H1 (cell line): ENCODE measurements around the gene ARHGEF40. TPM values are rescaled to one million over a fixed set of nuclear protein-coding genes. Genes with fewer than 3 reads are reported as not detected.
A peak's percentile ranks its signal among the peaks of the same experiment; 100 is the strongest.

Source experiments
- CTCF ChIA-PET: fragments of 300-600 bp; sonication (Branson Sonifier 250); formaldehyde crosslinking; loops from one replicate; lab custom pipeline; 2021; ENCODE audit not compliant: partially characterized antibody; lab: Charles Lee
- POLR2A ChIA-PET: fragments of 300-600 bp; sonication (Branson Sonifier 250); formaldehyde crosslinking; loops from one replicate; lab custom pipeline; 2021; ENCODE audit warnings: inconsistent platforms; ENCODE audit not compliant: partially characterized antibody; lab: Charles Lee
- DNase-seq, 2 experiments: peaks; one replicate each; pipeline versions ENCODE4 v3.0.0 to v3.0.0-alpha.2; 2010 to 2022; ENCODE audit warnings: low spot score in 2 of 2, low read depth in 1 of 2, mixed read lengths in 1 of 2
- FAIRE-seq: peaks from 2 replicates; lab custom pipeline; 2011; peaks lifted over from hg19 to GRCh38; lab: Jason Lieb, UNC
- H2AFZ ChIP-seq: 2 replicates; pipeline ENCODE4 v1.8.1; 2012; ENCODE audit warnings: low read length, inconsistent platforms
- H2AK5ac ChIP-seq: 2 replicates; pipeline ENCODE4 v1.6.1; 2013; ENCODE audit warnings: low read depth, low read length
- H2BK120ac ChIP-seq: replicated peaks from 2 replicates; pipeline ENCODE3; 2013; ENCODE audit warnings: low read depth, low read length, inconsistent platforms
- H2BK12ac ChIP-seq: 2 replicates; pipeline ENCODE4 v1.6.1; 2013; ENCODE audit warnings: low read depth, low read length
- H2BK15ac ChIP-seq: 2 replicates; pipeline ENCODE4 v1.6.1; 2013; ENCODE audit warnings: low read length
- H2BK20ac ChIP-seq: 2 replicates; pipeline ENCODE4 v1.6.1; 2013; ENCODE audit warnings: low read length
- H2BK5ac ChIP-seq: 2 replicates; pipeline ENCODE4 v1.6.1; 2013; ENCODE audit warnings: low read depth, low read length
- H3K14ac ChIP-seq: 2 replicates; pipeline ENCODE4 v1.6.1; 2013; ENCODE audit warnings: inconsistent platforms; ENCODE audit not compliant: insufficient read length
- H3K18ac ChIP-seq: 2 replicates; pipeline ENCODE4 v1.6.1; 2013; ENCODE audit warnings: low read length; ENCODE audit errors: extremely low read depth
- H3K23ac ChIP-seq: 2 replicates; pipeline ENCODE4 v1.6.1; 2013; ENCODE audit warnings: inconsistent platforms; ENCODE audit not compliant: insufficient read length
- H3K23me2 ChIP-seq: 2 replicates; pipeline ENCODE4 v1.6.1; 2013; ENCODE audit warnings: low read depth, low read length
- H3K27ac ChIP-seq: 2 replicates; pipeline ENCODE4 v1.6.1; 2011; ENCODE audit warnings: low read depth, low read length, inconsistent platforms
- H3K27me3 ChIP-seq, 4 experiments: replicated peaks in 1 of 4; 1 replicate in 1 of 4; 2 replicates in 3 of 4; pipeline versions ENCODE4 v1.6.1 to v1.8.1; 2011 to 2013; ENCODE audit warnings: low read length in 3 of 4, mild to moderate bottlenecking in 3 of 4, inconsistent platforms in 2 of 4, mixed read lengths in 2 of 4, moderate library complexity in 1 of 4; ENCODE audit not compliant: control insufficient read depth in 3 of 4, insufficient read depth in 3 of 4; ENCODE audit errors: extremely low read depth in 1 of 4
- H3K36me3 ChIP-seq, 4 experiments: 2 replicates each; pipeline versions ENCODE4 v1.6.1 to v1.8.1; 2011 to 2013; ENCODE audit warnings: mild to moderate bottlenecking in 4 of 4, low read length in 3 of 4, moderate library complexity in 2 of 4, control low read depth in 1 of 4, inconsistent platforms in 1 of 4; ENCODE audit not compliant: insufficient read depth in 4 of 4, control insufficient read depth in 2 of 4
- H3K4ac ChIP-seq: replicated peaks from 2 replicates; pipeline ENCODE3; 2013; ENCODE audit warnings: low read length, low read depth, mixed read lengths, inconsistent platforms; ENCODE audit not compliant: insufficient read length
- H3K4me1 ChIP-seq, 4 experiments: replicated peaks in 1 of 4; 1 replicate in 1 of 4; 2 replicates in 3 of 4; pipeline versions ENCODE4 v1.6.1 to v1.8.1; 2011 to 2013; ENCODE audit warnings: low read length in 3 of 4, inconsistent platforms in 2 of 4, mixed read lengths in 1 of 4; ENCODE audit not compliant: insufficient read depth in 4 of 4, control insufficient read depth in 3 of 4
- H3K4me2 ChIP-seq, 2 experiments: 2 replicates each; pipeline versions ENCODE4 v1.6.1 to v1.8.1; 2011 to 2013; ENCODE audit warnings: low read depth in 2 of 2, low read length in 2 of 2, control low read depth in 1 of 2, inconsistent platforms in 1 of 2, mild to moderate bottlenecking in 1 of 2; ENCODE audit not compliant: insufficient read depth in 1 of 2
- H3K4me3 ChIP-seq, 4 experiments: fragments of 200-600, 300-600 bp in 1 of 4; sonication (generic), shearing (Covaris generic), sonication (Bioruptor Twin) in 1 of 4; 2 replicates each; pipeline versions ENCODE4 v1.5.1 to v1.8.1; 2011 to 2016; ENCODE audit warnings: low read length in 4 of 4, low read depth in 3 of 4, control low read depth in 2 of 4, inconsistent platforms in 2 of 4, mild to moderate bottlenecking in 2 of 4, mixed read lengths in 1 of 4, moderate library complexity in 1 of 4; ENCODE audit not compliant: insufficient read depth in 2 of 4; ENCODE audit errors: extremely low read depth in 1 of 4
- H3K56ac ChIP-seq: replicated peaks from 2 replicates; pipeline ENCODE3; 2013; ENCODE audit warnings: low read depth, mild to moderate bottlenecking, mixed read lengths, low read length, inconsistent platforms; ENCODE audit not compliant: insufficient read length
- H3K79me1 ChIP-seq: 2 replicates; pipeline ENCODE4 v1.6.1; 2013; ENCODE audit warnings: low read depth, low read length, control low read depth
- H3K79me2 ChIP-seq, 2 experiments: 2 replicates each; pipeline versions ENCODE4 v1.6.1 to v1.8.1; 2012 to 2013; ENCODE audit warnings: low read length in 2 of 2, mild to moderate bottlenecking in 2 of 2, inconsistent platforms in 1 of 2; ENCODE audit not compliant: insufficient read depth in 2 of 2, control insufficient read depth in 1 of 2
- H3K9ac ChIP-seq, 4 experiments: replicated peaks in 1 of 4; 1 replicate in 1 of 4; 2 replicates in 3 of 4; pipeline versions ENCODE4 v1.6.1 to v1.8.1; 2011 to 2013; ENCODE audit warnings: low read depth in 3 of 4, low read length in 3 of 4, control low read depth in 2 of 4, mild to moderate bottlenecking in 2 of 4, moderate library complexity in 2 of 4, inconsistent platforms in 1 of 4; ENCODE audit errors: extremely low read depth in 1 of 4
- H3K9me3 ChIP-seq, 2 experiments: 2 replicates each; pipeline versions ENCODE4 v1.6.1 to v1.8.1; 2012 to 2013; ENCODE audit warnings: mild to moderate bottlenecking in 2 of 2, moderate library complexity in 2 of 2, control low read depth in 1 of 2, inconsistent platforms in 1 of 2, low read depth in 1 of 2, low read length in 1 of 2, mixed read lengths in 1 of 2; ENCODE audit not compliant: insufficient read depth in 2 of 2
- H4K20me1 ChIP-seq, 2 experiments: replicated peaks in 1 of 2; 2 replicates each; pipeline versions ENCODE3 to v1.8.1; 2011 to 2013; ENCODE audit warnings: inconsistent platforms in 2 of 2, low read length in 2 of 2, mild to moderate bottlenecking in 1 of 2; ENCODE audit not compliant: insufficient read depth in 2 of 2, control insufficient read depth in 1 of 2
- H4K5ac ChIP-seq: 2 replicates; pipeline ENCODE4 v1.6.1; 2013; ENCODE audit warnings: low read length, low read depth, mixed read lengths, inconsistent platforms; ENCODE audit not compliant: insufficient read length
- H4K8ac ChIP-seq: 2 replicates; pipeline ENCODE4 v1.8.0; 2013; ENCODE audit warnings: mild to moderate bottlenecking, moderate library complexity, low read length, inconsistent platforms; ENCODE audit not compliant: insufficient read depth; ENCODE audit errors: extremely low read depth
- H4K91ac ChIP-seq: replicated peaks from 2 replicates; pipeline ENCODE3; 2013; ENCODE audit warnings: low read length, mixed read lengths, inconsistent platforms; ENCODE audit not compliant: insufficient read length
- ASH2L ChIP-seq: fragments of 200-600, 300-600 bp; sonication (generic); IDR thresholded peaks from one replicate; pipeline ENCODE4 v1.7.1; 2017; ENCODE audit warnings: low read length
- BRCA1 ChIP-seq: IDR thresholded peaks from 2 replicates; pipeline ENCODE4 v1.6.1; 2012; ENCODE audit warnings: low read depth, low read length, improper control_type of control experiment
- CBX5 ChIP-seq: fragments of 300-800, 300-1000 bp; sonication (generic); IDR thresholded peaks from 2 replicates; pipeline ENCODE4 v1.7.1; 2016; ENCODE audit warnings: antibody characterized with exemption, low read length, low read depth
- KDM4A ChIP-seq: IDR thresholded peaks from one replicate; pipeline ENCODE4 v1.7.1; 2012; ENCODE audit warnings: low read depth, mild to moderate bottlenecking, moderate library complexity, low read length, inconsistent platforms; ENCODE audit not compliant: severe bottlenecking
- MAX ChIP-seq: IDR thresholded peaks from 2 replicates; pipeline ENCODE4 v1.6.1; 2012; ENCODE audit warnings: inconsistent platforms
- POLR2A ChIP-seq, 2 experiments: IDR thresholded peaks; 1 replicate in 1 of 2; 2 replicates in 1 of 2; pipeline ENCODE4 v1.6.1; 2011; ENCODE audit warnings: low read depth in 2 of 2, low read length in 2 of 2, mild to moderate bottlenecking in 2 of 2; ENCODE audit errors: control extremely low read depth in 1 of 2
- RNF2 ChIP-seq: fragments of 200-900, 300-1000 bp; sonication (generic); IDR thresholded peaks from 2 replicates; pipeline ENCODE4 v1.7.1; 2016; ENCODE audit warnings: borderline replicate concordance, low read depth, mild to moderate bottlenecking, antibody characterized with exemption, low read length; ENCODE audit not compliant: poor library complexity, severe bottlenecking; ENCODE audit errors: missing control alignments
- SIRT6 ChIP-seq: IDR thresholded peaks from one replicate; pipeline ENCODE4 v1.7.1; 2012; ENCODE audit warnings: low read length, inconsistent platforms
- SP4 ChIP-seq: IDR thresholded peaks from 2 replicates; pipeline ENCODE4 v1.6.1; 2012; ENCODE audit warnings: low read length, inconsistent platforms
- SRF ChIP-seq: IDR thresholded peaks from 2 replicates; pipeline ENCODE4 v1.6.1; 2011; ENCODE audit warnings: mild to moderate bottlenecking, low read depth, low read length, moderate library complexity
- YY1 ChIP-seq: IDR thresholded peaks from 2 replicates; pipeline ENCODE4 v1.6.1; 2011; ENCODE audit warnings: low read depth, mild to moderate bottlenecking, low read length
- WGBS, 2 experiments: shearing (Covaris generic) in 1 of 2; methylation state at CpG; one replicate each; pipeline versions ENCODE4 v1.1.6 to v1.1.7; 2013 to 2015; ENCODE audit warnings: low lambda C conversion rate in 2 of 2, mixed read lengths in 2 of 2, inconsistent platforms in 1 of 2, low coverage in 1 of 2, missing lambda C conversion rate in 1 of 2; ENCODE audit not compliant: insufficient replicate concordance in 2 of 2, insufficient coverage in 1 of 2, insufficient read length in 1 of 2; ENCODE audit errors: extremely low coverage in 1 of 2, missing lambda C conversion rate in 1 of 2; 5-methylcytosine and 5-hydroxymethylcytosine counted together
- polyA plus RNA-seq, 7 experiments: library from polyadenylated mRNA; depleted of rRNA in 3 of 7; stranded (reverse) in 5 of 7; unstranded in 2 of 7; fragments of >200 nt in 5 of 7; fragments of 200-250 nt in 2 of 7; gene quantifications; 1 replicate in 5 of 7; 2 replicates in 1 of 7; 4 replicates in 1 of 7; pipeline versions ENCODE4 v1.2.1 to v1.2.3, GENCODE V29; 2011 to 2013; ENCODE audit warnings: missing spikeins in 2 of 7, mixed read lengths in 2 of 7
- total RNA-seq: library from RNA; stranded (reverse); fragmentation: NEBNext Ultra II Directional; extraction: Animal tissue kit (Norgen Biotek cat#: 25700); gene quantifications from 2 replicates; pipeline ENCODE4 v1.2.1, GENCODE V29; 2021

The ARHGEF40 gene
- total and polyA plus RNA-seq, 2 of the 8 experiments (the other 6 are each of a cell fraction or from before 2014, with no cell fraction given): 53.1 to 101 TPM

GRCh38 chr14:21025371-21026273, 44.5 kb upstream of the ARHGEF40 start:
- peak overlapping the region; percentile 71; the same call in 1 of the 2 replicates for H3K27ac ChIP-seq
- TF ChIP-seq KDM4A (peak; percentile 32), ASH2L (peak; percentile 60), MAX (peak; percentile 90), YY1 (no peak), POLR2A (IDR thresholded peaks at IDR 0.05; ENCODE audit: control extremely low read depth in 1 of 2, low read depth in 2 of 2, low read length in 2 of 2) (peak in 1 of 2 experiments; percentile 42; a peak in 1 of 3 replicates), SP4 (no peak), SIRT6 (no peak), BRCA1 (no peak), CBX5 (no peak), RNF2 (no peak), SRF (no peak)

More at GRCh38 chr14:21025371-21026273, 44.5 kb upstream of the ARHGEF40 start:
- Histone ChIP-seq H3K4me2 (peak overlapping the region; percentile 93 to 94), H3K56ac (peak overlapping the region; percentile 46), H3K79me1 (no peaks in the 10 kb centered on the region), H3K18ac (peak overlapping the region; percentile 93), H4K8ac (peak overlapping the region; percentile 91), H4K91ac (peak overlapping the region; percentile 75), H2BK15ac (peak overlapping the region; percentile 98; the same call in 1 of the 2 replicates), H3K36me3 (0 out of 8 replicates have a peak, but pooled peaks cover 0 to 5% (median 0%) of the 10 kb centered on the region in 4 experiments), H3K79me2 (no peaks in the 10 kb centered on the region), H3K23me2 (peaks cover 17% of the 10 kb centered on the region), H4K20me1 (no peaks in the 10 kb centered on the region), H3K14ac (no peak overlapping the region), H3K9me3 (no peaks in the 10 kb centered on the region), H3K4ac (no peak overlapping the region), H3K4me1 (peaks cover 4 to 22% (median 14%) of the 10 kb centered on the region in 4 experiments; a peak in 6 of 7 replicates), H4K5ac (peak overlapping the region; percentile 94), H2AFZ (no peak overlapping the region; the same call in 1 of the 2 replicates), H3K23ac (no peak overlapping the region), H3K4me3 (peak overlapping the region; percentile 54 to 92 (median 64)), H2BK12ac (peak overlapping the region; percentile 98), H3K9ac (peak overlapping the region in 3 of 4 experiments; percentile 34 to 71 (median 50); a peak in 4 of 7 replicates), H3K27me3 (peaks cover 2 to 25% (median 22%) of the 10 kb centered on the region in 4 experiments; a peak in 6 of 7 replicates), H2AK5ac (no peak overlapping the region), H2BK120ac (no peak overlapping the region), H2BK5ac (peak overlapping the region; percentile 93), H2BK20ac (peak overlapping the region; percentile 61; the same call in 1 of the 2 replicates)
- 2% methylated on average over 36 of the region's 58 CpGs; no CpG with 5 or more reads in 1 of the 2 experiments for WGBS, 2 experiments
- FAIRE-seq: no peak
- ChIA-PET CTCF (interaction anchor here (0.7 to 16.1 kb wide), 14 partner anchors 9 to 76 kb away, joined by 3 to 371 read pairs (median 4); partner anchors contain the start of genes ARHGEF40, RNASE7 and TMEM253), POLR2A (interaction anchor here (0.6 to 3.4 kb wide), 24 partner anchors 8 to 77 kb away, joined by 3 to 19 read pairs (median 4); partner anchors contain the start of genes ARHGEF40 and RNASE13)
- DNase-seq: peak in 1 of 2 experiments; percentile 85
